Gastroesophageal sphincter (tissue), 3 donors: ENCODE results near the gene THAP12.

Source experiments
- POLR2AphosphoS5 ChIP-seq: sonication (generic); formaldehyde crosslinking; IDR thresholded peaks from one replicate; pipeline ENCODE4 v1.6.1; 2017; ENCODE audit warnings: antibody characterized with exemption
- TF ChIP-seq, protein P1 (sequence below), 4 experiments: fragments of 200-600 bp in 2 of 4; fragments of 450-650 bp in 2 of 4; sonication (generic) in 1 of 4; IDR thresholded peaks; one replicate each; pipeline ENCODE4 v1.5.1; 2017 to 2019; ENCODE audit warnings: antibody characterized with exemption in 4 of 4, mild to moderate bottlenecking in 2 of 4, moderate library complexity in 2 of 4

GRCh38 chr11:76313913-76314740, 66.8 kb downstream of the THAP12 start:
- TF ChIP-seq, protein P1, sequence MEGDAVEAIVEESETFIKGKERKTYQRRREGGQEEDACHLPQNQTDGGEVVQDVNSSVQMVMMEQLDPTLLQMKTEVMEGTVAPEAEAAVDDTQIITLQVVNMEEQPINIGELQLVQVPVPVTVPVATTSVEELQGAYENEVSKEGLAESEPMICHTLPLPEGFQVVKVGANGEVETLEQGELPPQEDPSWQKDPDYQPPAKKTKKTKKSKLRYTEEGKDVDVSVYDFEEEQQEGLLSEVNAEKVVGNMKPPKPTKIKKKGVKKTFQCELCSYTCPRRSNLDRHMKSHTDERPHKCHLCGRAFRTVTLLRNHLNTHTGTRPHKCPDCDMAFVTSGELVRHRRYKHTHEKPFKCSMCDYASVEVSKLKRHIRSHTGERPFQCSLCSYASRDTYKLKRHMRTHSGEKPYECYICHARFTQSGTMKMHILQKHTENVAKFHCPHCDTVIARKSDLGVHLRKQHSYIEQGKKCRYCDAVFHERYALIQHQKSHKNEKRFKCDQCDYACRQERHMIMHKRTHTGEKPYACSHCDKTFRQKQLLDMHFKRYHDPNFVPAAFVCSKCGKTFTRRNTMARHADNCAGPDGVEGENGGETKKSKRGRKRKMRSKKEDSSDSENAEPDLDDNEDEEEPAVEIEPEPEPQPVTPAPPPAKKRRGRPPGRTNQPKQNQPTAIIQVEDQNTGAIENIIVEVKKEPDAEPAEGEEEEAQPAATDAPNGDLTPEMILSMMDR (IDR thresholded peaks at IDR 0.05): no peak
- no peak for TF ChIP-seq POLR2AphosphoS5
